ENCODE results near the gene FARP1. TPM values are rescaled to one million over a fixed set of nuclear protein-coding genes. Genes with fewer than 3 reads are reported as not detected.

The FARP1 gene
- total RNA-seq, 4 donors from 2014 or later: 13.1 to 71.2 (median 46.6) TPM

DNA sequence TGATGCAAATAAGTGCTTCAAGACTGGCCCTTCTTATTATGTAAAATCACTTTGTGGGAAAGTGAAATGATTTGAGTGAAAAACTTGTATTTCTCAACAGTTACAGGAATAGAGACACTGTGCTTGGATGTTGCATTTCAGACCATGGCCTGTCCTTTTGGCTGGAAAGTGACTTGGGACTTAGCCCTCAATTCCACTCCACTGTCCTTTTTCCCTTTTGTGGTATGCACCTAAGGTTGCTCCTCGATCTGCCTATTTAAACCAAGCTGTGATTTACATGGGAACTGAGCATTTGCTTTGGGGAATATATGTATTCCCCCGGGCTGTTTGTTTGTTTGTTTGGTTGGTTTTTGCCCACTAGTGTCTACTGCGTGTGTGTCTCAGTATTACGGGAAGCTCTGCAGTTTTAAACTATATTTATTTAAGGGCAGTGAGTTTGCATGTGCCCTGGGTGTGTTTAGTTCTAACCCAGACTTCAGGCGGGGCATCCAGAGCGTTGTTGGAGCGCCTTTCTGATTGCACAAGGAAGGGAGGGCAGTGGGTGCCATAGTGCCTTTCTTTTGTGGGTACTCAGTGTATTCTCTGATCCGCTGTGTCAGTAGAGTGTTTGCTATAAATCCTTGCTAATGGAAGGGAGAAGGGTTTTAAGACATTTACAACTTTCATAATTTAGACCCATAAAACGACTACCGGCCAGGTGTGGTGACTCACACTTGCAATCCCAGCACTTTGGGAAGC lies 52.3 kb downstream of the FARP1 start:
- intact Hi-C loops (cut with DNase I; ENCODE audit: low total_unique reads): no loop called here
- Histone ChIP-seq H3K4me1 (peaks cover 0 to 5% of the 10 kb centered on the region in 2 donors), H3K36me3 (no peaks in the 10 kb centered on the region), H3K9me3 (no peaks in the 10 kb centered on the region), H3K27ac (no peak overlapping the region), H3K4me3 (no peak overlapping the region), H3K27me3 (no peaks in the 10 kb centered on the region)
- DNase-seq: no peak
- TF ChIP-seq POLR2A (IDR thresholded peaks at IDR 0.05): no peak
- TF ChIP-seq, protein P1, sequence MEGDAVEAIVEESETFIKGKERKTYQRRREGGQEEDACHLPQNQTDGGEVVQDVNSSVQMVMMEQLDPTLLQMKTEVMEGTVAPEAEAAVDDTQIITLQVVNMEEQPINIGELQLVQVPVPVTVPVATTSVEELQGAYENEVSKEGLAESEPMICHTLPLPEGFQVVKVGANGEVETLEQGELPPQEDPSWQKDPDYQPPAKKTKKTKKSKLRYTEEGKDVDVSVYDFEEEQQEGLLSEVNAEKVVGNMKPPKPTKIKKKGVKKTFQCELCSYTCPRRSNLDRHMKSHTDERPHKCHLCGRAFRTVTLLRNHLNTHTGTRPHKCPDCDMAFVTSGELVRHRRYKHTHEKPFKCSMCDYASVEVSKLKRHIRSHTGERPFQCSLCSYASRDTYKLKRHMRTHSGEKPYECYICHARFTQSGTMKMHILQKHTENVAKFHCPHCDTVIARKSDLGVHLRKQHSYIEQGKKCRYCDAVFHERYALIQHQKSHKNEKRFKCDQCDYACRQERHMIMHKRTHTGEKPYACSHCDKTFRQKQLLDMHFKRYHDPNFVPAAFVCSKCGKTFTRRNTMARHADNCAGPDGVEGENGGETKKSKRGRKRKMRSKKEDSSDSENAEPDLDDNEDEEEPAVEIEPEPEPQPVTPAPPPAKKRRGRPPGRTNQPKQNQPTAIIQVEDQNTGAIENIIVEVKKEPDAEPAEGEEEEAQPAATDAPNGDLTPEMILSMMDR (IDR thresholded peaks at IDR 0.05): no peak

- intact Hi-C loops (cut with DNase I; ENCODE audit: low total_unique reads): no loop called here
- Histone ChIP-seq H3K27me3 (no peaks in the 10 kb centered on the region), H3K4me3 (no peak overlapping the region), H3K27ac (no peak overlapping the region), H3K4me1 (peaks cover 0 to 2% of the 10 kb centered on the region in 2 donors), H3K36me3 (no peaks in the 10 kb centered on the region), H3K9me3 (no peaks in the 10 kb centered on the region)
- TF ChIP-seq, protein P1 (IDR thresholded peaks at IDR 0.05): no peak
- no peak for TF ChIP-seq POLR2A (IDR thresholded peaks at IDR 0.05)
- DNase-seq: no peak
These were observed 55.8 kb downstream of the FARP1 start for GRCh38 chr13:98198683-98199082.

GRCh38 chr13:98199480-98199879 lies 56.6 kb downstream of the FARP1 start:
- H3K4me3 ChIP-seq: no peak overlapping the region
- no peak overlapping the region for H3K27ac ChIP-seq
- H3K4me1 ChIP-seq: peaks cover 0 to 7% of the 10 kb centered on the region in 2 donors
- TF ChIP-seq POLR2A (IDR thresholded peaks at IDR 0.05): no peak
- TF ChIP-seq, protein P1 (IDR thresholded peaks at IDR 0.05): no peak
- intact Hi-C loops (cut with DNase I; ENCODE audit: low total_unique reads): no loop called here
- H3K9me3 ChIP-seq: no peaks in the 10 kb centered on the region
- no peaks in the 10 kb centered on the region for H3K27me3 ChIP-seq
- DNase-seq: no peak
- H3K36me3 ChIP-seq: no peaks in the 10 kb centered on the region

- H3K36me3 ChIP-seq: no peaks in the 10 kb centered on the region
- intact Hi-C loops (cut with DNase I; ENCODE audit: low total_unique reads): no loop called here
- TF ChIP-seq, protein P1 (IDR thresholded peaks at IDR 0.05): no peak
- no peak for TF ChIP-seq POLR2A (IDR thresholded peaks at IDR 0.05)
- peaks cover 0 to 7% of the 10 kb centered on the region in 2 donors for H3K4me1 ChIP-seq
- H3K4me3 ChIP-seq: no peak overlapping the region
- H3K27me3 ChIP-seq: no peaks in the 10 kb centered on the region
- DNase-seq: no peak
- no peak overlapping the region for H3K27ac ChIP-seq
- peaks cover 0 to 5% of the 10 kb centered on the region in 2 donors for H3K9me3 ChIP-seq
These were observed 57.5 kb downstream of the FARP1 start for GRCh38 chr13:98200211-98200878.

DNA sequence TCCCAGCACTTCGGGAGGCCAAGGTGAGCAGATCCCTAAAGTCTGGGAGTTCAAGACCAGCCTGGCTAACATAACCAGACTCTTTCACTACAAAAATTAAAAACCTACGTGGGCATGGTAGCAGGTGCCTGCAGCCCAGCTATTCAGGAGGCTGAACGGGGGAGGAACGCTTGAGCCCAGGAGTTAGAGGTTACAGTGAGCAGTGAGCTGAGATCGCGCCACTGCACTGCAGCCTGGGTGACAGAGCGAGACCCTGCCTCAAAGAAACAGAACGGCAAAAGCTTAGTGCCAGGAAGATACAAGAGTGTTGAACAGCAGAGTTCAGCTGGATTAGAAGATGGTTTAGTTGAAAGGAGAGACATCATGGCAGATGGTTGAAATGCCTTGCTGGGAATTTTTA lies 58.3 kb downstream of the FARP1 start:
- TF ChIP-seq, protein P1 (IDR thresholded peaks at IDR 0.05): no peak
- TF ChIP-seq POLR2A (IDR thresholded peaks at IDR 0.05): no peak
- Histone ChIP-seq H3K27me3 (no peaks in the 10 kb centered on the region), H3K36me3 (no peaks in the 10 kb centered on the region), H3K4me1 (peaks cover 0 to 7% of the 10 kb centered on the region in 2 donors), H3K9me3 (peaks cover 0 to 5% of the 10 kb centered on the region in 2 donors), H3K27ac (no peak overlapping the region), H3K4me3 (no peak overlapping the region)
- no peak for DNase-seq
- intact Hi-C loops (cut with DNase I; ENCODE audit: low total_unique reads): no loop called here
